Progenitor cell of endocrine pancreas (in vitro differentiated cells): ENCODE results near the gene ACKR2. TPM values are rescaled to one million over a fixed set of nuclear protein-coding genes. Genes with fewer than 3 reads are reported as not detected.

Experiments used
- DNase-seq: peaks from one replicate; pipeline ENCODE4 v3.0.0; 2021; ENCODE audit warnings: low spot score; ENCODE audit not compliant: unreplicated experiment
- H3K27ac Mint-ChIP-seq: 2 replicates; pipeline ENCODE4 v1.8.0; 2021; ENCODE audit warnings: mild to moderate bottlenecking, moderate library complexity, mixed read lengths
- H3K27me3 Mint-ChIP-seq: 2 replicates; pipeline ENCODE4 v1.8.0; 2021; ENCODE audit warnings: mixed read lengths
- H3K36me3 Mint-ChIP-seq: 2 replicates; pipeline ENCODE4 v1.8.0; 2022; ENCODE audit warnings: mixed read lengths; ENCODE audit not compliant: insufficient read depth
- H3K4me1 Mint-ChIP-seq: 2 replicates; pipeline ENCODE4 v1.8.0; 2021; ENCODE audit warnings: low read depth, mixed read lengths
- H3K4me3 Mint-ChIP-seq: 2 replicates; pipeline ENCODE4 v1.8.0; 2021; ENCODE audit warnings: low read depth, mild to moderate bottlenecking, moderate library complexity, mixed read lengths
- H3K9me3 Mint-ChIP-seq: 2 replicates; pipeline ENCODE4 v1.8.0; 2021; ENCODE audit warnings: low read depth, mixed read lengths
- CTCF ChIP-seq: fragments of 200-600 bp; sonication (generic); IDR thresholded peaks from one replicate; pipeline ENCODE4 v1.5.0; 2021; ENCODE audit warnings: antibody characterized with exemption, mild to moderate bottlenecking; ENCODE audit not compliant: unreplicated experiment
- total RNA-seq: library from RNA; stranded (reverse); gene quantifications from 2 replicates; pipeline ENCODE4 v1.2.1, GENCODE V29; 2021

Gene ACKR2
- total RNA-seq, 1 donor from 2014 or later = 0.60 TPM

- no peak for DNase-seq
- H3K27me3 Mint-ChIP-seq = no peaks in the 10 kb centered on the region
- peaks cover 2% of the 10 kb centered on the region for H3K36me3 Mint-ChIP-seq
- no peak for TF ChIP-seq CTCF
- H3K4me3 Mint-ChIP-seq = no peak overlapping the region
- peaks cover 6% of the 10 kb centered on the region for H3K4me1 Mint-ChIP-seq
- no peaks in the 10 kb centered on the region for H3K9me3 Mint-ChIP-seq
- H3K27ac Mint-ChIP-seq = no peak overlapping the region
These were observed 28.8 kb upstream of the ACKR2 start for GRCh38 chr3:42780398-42780797.

GRCh38 chr3:42780892-42781700 is 28.1 kb upstream of the ACKR2 start:
- peak; percentile 78 for TF ChIP-seq CTCF
- Mint-ChIP-seq H3K27ac (peak overlapping the region; percentile 26), H3K9me3 (no peaks in the 10 kb centered on the region), H3K27me3 (no peaks in the 10 kb centered on the region), H3K4me1 (peaks cover 6% of the 10 kb centered on the region), H3K36me3 (peaks cover 3% of the 10 kb centered on the region), H3K4me3 (no peak overlapping the region)
- DNase-seq = peak; percentile 16

- peaks cover 1% of the 10 kb centered on the region for H3K4me1 Mint-ChIP-seq
- no peaks in the 10 kb centered on the region for H3K9me3 Mint-ChIP-seq
- peaks cover 9% of the 10 kb centered on the region for H3K36me3 Mint-ChIP-seq
- no peaks in the 10 kb centered on the region for H3K27me3 Mint-ChIP-seq
- DNase-seq = no peak
- no peak for TF ChIP-seq CTCF
- no peak overlapping the region for H3K27ac Mint-ChIP-seq
- H3K4me3 Mint-ChIP-seq = no peak overlapping the region
These were observed 23.0 kb upstream of the ACKR2 start for GRCh38 chr3:42786212-42786611.

GRCh38 chr3:42786631-42787030 is 22.6 kb upstream of the ACKR2 start:
- no peak overlapping the region for H3K27ac Mint-ChIP-seq
- no peaks in the 10 kb centered on the region for H3K9me3 Mint-ChIP-seq
- H3K36me3 Mint-ChIP-seq = peaks cover 10% of the 10 kb centered on the region
- no peaks in the 10 kb centered on the region for H3K27me3 Mint-ChIP-seq
- no peak overlapping the region for H3K4me3 Mint-ChIP-seq
- DNase-seq = no peak
- TF ChIP-seq CTCF = no peak
- peaks cover 1% of the 10 kb centered on the region for H3K4me1 Mint-ChIP-seq

- Mint-ChIP-seq H3K4me3 (no peak overlapping the region), H3K27me3 (no peaks in the 10 kb centered on the region), H3K27ac (no peak overlapping the region), H3K9me3 (no peaks in the 10 kb centered on the region), H3K4me1 (peaks cover 1% of the 10 kb centered on the region), H3K36me3 (peaks cover 15% of the 10 kb centered on the region)
- TF ChIP-seq CTCF = no peak
- no peak for DNase-seq
These were observed 18.5 kb upstream of the ACKR2 start for GRCh38 chr3:42790714-42791229.
